ENCODE data around the gene CHAT.

CHAT gene

DNA sequence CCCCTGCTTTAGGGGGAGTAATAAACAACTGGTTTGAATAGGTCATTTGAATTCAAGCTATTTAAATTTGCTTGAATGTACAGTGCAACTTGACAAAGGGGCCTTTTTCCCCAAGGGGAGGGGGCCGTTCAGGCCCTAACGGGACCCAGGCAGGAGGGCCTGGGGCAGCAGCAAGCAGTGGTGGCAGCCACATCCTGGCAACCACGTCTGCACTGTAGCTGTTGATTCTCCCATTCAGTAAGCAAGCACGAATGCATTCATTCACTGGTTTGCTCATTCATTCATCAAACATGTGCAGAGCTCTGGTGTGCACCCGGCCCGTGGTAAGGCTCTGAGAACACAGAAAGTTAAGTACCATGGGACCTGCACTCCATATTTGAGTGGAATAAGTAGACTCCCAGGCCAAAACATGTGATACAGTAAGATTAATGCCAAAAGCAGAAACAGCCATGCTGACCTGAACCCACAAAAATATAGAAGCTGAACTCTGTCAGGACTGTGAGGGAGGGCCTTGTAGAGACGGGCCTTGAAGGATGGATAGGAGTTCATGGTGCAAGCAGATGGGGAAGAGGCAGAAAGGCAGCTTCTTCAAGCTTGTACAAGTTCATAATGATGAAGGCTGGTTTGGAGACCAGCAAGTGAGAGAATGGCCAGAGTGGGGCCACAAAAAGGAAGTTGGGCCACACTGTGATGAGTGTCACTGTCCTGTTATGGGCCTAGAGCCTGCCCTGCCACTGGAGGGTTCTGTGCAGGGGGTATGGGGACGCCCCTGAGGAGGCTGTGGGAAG, 36.3 kb downstream of the CHAT start:
- Histone ChIP-seq H3K4me1 (ENCODE audit: control insufficient read depth in 1 of 2, insufficient read depth in 1 of 2, low read depth in 1 of 2, low read length in 1 of 2) (peaks cover 28 to 37% of the 10 kb centered on the region in 2 experiments), H3K27me3 (peaks cover 23% of the 10 kb centered on the region), H3K9me3 (no peaks in the 10 kb centered on the region), H3K4me3 (ENCODE audit: low read depth in 1 of 2, low read length in 1 of 2) (no peak overlapping the region), H3K27ac (no peak overlapping the region), H3K36me3 (no peaks in the 10 kb centered on the region)
- TF ChIP-seq, protein P1, sequence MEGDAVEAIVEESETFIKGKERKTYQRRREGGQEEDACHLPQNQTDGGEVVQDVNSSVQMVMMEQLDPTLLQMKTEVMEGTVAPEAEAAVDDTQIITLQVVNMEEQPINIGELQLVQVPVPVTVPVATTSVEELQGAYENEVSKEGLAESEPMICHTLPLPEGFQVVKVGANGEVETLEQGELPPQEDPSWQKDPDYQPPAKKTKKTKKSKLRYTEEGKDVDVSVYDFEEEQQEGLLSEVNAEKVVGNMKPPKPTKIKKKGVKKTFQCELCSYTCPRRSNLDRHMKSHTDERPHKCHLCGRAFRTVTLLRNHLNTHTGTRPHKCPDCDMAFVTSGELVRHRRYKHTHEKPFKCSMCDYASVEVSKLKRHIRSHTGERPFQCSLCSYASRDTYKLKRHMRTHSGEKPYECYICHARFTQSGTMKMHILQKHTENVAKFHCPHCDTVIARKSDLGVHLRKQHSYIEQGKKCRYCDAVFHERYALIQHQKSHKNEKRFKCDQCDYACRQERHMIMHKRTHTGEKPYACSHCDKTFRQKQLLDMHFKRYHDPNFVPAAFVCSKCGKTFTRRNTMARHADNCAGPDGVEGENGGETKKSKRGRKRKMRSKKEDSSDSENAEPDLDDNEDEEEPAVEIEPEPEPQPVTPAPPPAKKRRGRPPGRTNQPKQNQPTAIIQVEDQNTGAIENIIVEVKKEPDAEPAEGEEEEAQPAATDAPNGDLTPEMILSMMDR (IDR thresholded peaks at IDR 0.05), result no peak

- no peak overlapping the region for H3K27ac ChIP-seq
- H3K36me3 ChIP-seq, result no peaks in the 10 kb centered on the region
- H3K27me3 ChIP-seq, result peaks cover 28% of the 10 kb centered on the region
- H3K4me3 ChIP-seq (ENCODE audit: low read depth in 1 of 2, low read length in 1 of 2), result no peak overlapping the region
- TF ChIP-seq, protein P1 (IDR thresholded peaks at IDR 0.05), result no peak
- H3K4me1 ChIP-seq (ENCODE audit: control insufficient read depth in 1 of 2, insufficient read depth in 1 of 2, low read depth in 1 of 2, low read length in 1 of 2), result peaks cover 23 to 31% of the 10 kb centered on the region in 2 experiments
- no peaks in the 10 kb centered on the region for H3K9me3 ChIP-seq
Observed at GRCh38 chr10:49650724-49651034, 36.8 kb downstream of the CHAT start.

DNA sequence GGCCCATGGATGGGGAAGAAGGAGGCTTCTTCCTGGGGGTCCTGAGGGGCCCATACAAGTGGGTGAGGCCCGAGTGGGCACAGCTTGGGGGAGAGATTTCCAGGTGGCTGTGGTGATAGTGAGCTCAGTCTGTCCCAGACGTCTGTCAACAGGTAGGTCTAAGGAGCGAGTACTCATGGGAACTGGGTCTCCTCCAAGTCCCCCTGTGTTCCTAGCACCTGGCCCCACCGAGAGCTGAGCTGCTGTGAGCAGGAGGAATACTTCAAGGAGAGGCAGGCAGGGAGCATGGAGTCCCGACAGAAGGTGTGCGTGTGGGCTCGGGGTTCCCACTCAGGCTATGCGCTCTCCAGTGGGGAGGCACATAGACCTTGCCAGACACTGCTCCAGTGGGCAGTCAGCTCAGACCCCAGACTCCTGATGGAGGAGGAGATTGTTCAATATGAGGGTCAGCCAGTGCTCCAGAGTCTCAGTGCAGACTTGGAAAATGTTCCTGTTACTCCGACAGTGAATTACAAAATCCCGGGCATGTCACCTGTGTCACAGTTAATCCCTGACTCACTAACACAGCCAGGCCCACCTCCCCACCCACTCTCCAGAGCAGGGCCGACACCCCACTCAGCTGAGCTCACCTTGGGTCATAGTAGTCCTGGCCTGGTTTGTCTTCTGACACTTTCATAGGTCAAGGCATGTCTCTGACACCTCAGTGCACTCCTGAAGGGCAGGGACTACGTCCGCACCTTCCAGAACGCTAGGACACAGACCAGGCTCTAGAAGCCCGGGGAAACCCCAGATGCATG, 37.4 kb downstream of the CHAT start:
- TF ChIP-seq, protein P1 (IDR thresholded peaks at IDR 0.05), result no peak
- Histone ChIP-seq H3K27ac (no peak overlapping the region), H3K27me3 (peaks cover 33% of the 10 kb centered on the region), H3K36me3 (no peaks in the 10 kb centered on the region), H3K4me3 (ENCODE audit: low read depth in 1 of 2, low read length in 1 of 2) (no peak overlapping the region), H3K9me3 (no peaks in the 10 kb centered on the region), H3K4me1 (ENCODE audit: control insufficient read depth in 1 of 2, insufficient read depth in 1 of 2, low read depth in 1 of 2, low read length in 1 of 2) (peaks cover 17 to 26% of the 10 kb centered on the region in 2 experiments)

DNA sequence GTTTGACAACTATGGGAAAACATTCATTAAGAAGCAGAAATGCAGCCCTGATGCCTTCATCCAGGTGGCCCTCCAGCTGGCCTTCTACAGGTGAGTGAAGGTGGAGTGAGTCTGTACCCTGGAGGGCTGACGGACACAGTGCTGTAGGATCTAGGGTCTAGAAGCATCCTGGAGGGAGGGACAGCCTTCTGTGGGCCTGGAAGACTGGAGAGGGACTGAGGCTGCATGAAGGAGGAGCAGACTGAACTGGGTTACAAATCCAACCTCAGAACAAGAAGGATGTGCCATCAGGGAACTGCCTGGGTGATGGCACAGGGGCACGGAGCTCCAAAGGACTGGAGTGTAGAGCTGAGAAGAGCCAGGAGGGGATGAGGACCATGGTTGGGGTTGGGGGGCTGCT, 38.1 kb downstream of the CHAT start:
- TF ChIP-seq, protein P1 (IDR thresholded peaks at IDR 0.05), result no peak
- Histone ChIP-seq H3K27me3 (peaks cover 39% of the 10 kb centered on the region), H3K27ac (no peak overlapping the region), H3K4me3 (ENCODE audit: low read depth in 1 of 2, low read length in 1 of 2) (no peak overlapping the region), H3K36me3 (no peaks in the 10 kb centered on the region), H3K4me1 (ENCODE audit: control insufficient read depth in 1 of 2, insufficient read depth in 1 of 2, low read depth in 1 of 2, low read length in 1 of 2) (peaks cover 15 to 19% of the 10 kb centered on the region in 2 experiments), H3K9me3 (no peaks in the 10 kb centered on the region)

DNA sequence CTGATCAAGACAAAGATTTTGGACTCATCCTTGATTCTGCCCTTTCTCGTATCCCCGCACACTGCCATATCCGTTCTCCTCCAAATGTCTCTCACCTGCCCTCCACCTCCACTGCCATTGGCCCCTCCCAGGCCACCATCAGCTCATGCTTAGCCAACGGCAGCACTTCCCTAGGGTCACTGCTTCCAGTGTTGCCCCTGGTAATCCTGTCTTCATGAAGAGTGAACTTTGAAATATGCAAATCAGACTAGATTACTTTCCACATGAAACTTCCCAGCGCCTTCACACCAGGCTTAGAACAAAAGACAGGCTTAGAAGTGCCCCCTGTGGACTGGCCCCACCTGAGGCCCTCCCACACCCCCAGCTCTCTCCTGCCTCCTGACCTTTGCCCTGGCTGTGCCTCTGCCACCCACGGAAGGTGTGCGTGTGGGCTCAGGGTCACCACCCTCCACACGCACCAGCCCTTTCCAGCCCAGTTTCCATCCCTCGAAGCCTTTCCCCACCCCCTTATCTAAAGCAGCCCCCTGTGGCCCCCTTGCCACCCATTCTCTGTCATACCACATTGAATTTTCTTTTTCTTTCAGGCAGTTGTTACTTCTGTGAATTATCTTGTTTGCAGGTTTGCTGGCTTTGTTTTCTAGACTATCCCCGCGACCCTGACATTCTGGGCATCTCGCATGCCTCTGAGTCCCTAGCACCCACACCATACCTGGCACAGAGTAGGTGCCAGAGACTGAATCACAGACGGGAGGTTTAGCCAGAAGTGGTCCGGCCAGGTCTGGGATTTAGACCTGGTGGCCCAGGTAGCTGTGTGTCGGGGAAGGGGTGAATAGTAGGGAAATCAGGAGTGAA, 38.8 kb downstream of the CHAT start:
- peaks cover 10 to 12% of the 10 kb centered on the region in 2 experiments for H3K4me1 ChIP-seq (ENCODE audit: control insufficient read depth in 1 of 2, insufficient read depth in 1 of 2, low read depth in 1 of 2, low read length in 1 of 2)
- H3K27me3 ChIP-seq, result peaks cover 46% of the 10 kb centered on the region
- TF ChIP-seq, protein P1 (IDR thresholded peaks at IDR 0.05), result no peak
- H3K9me3 ChIP-seq, result no peaks in the 10 kb centered on the region
- no peak overlapping the region for H3K27ac ChIP-seq
- H3K36me3 ChIP-seq, result no peaks in the 10 kb centered on the region
- H3K4me3 ChIP-seq (ENCODE audit: low read depth in 1 of 2, low read length in 1 of 2), result no peak overlapping the region
